Common myeloid progenitor, CD34-positive (primary cell): Measurements from ENCODE around the gene RNF123.

Source experiments
- CTCF ChIA-PET: fragments of 350-600 bp; sonication (Branson Sonifier 250); formaldehyde crosslinking; loops from one replicate; lab custom pipeline; 2021; ENCODE audit warnings: antibody characterized with exemption; lab: Charles Lee
- POLR2A ChIA-PET: fragments of 350-600 bp; sonication (Branson Sonifier 250); formaldehyde crosslinking; loops from one replicate; lab custom pipeline; 2021; ENCODE audit warnings: antibody characterized with exemption; lab: Charles Lee
- DNase-seq, 3 donors: peaks; one replicate each; pipeline versions ENCODE4 v3.0.0 to v3.0.0-alpha.2; 2013
- H3K27ac ChIP-seq, 2 experiments: 1 replicate in 1 of 2; 2 replicates in 1 of 2; pipeline ENCODE4 v1.7.0; 2013; ENCODE audit warnings: inconsistent platforms in 2 of 2, low read length in 2 of 2, mild to moderate bottlenecking in 2 of 2, low read depth in 1 of 2, moderate library complexity in 1 of 2; ENCODE audit not compliant: severe bottlenecking in 2 of 2, insufficient read depth in 1 of 2, poor library complexity in 1 of 2
- H3K27me3 ChIP-seq, 5 experiments: replicated peaks in 2 of 5; 1 replicate in 3 of 5; 2 replicates in 2 of 5; pipeline versions ENCODE4 v1.6.1 to v1.7.0; 2013; ENCODE audit warnings: low read length in 4 of 5, mild to moderate bottlenecking in 2 of 5, moderate library complexity in 2 of 5, inconsistent platforms in 1 of 5; ENCODE audit not compliant: insufficient read depth in 5 of 5, control insufficient read depth in 4 of 5
- H3K36me3 ChIP-seq, 4 experiments: 1 replicate in 2 of 4; 2 replicates in 2 of 4; pipeline versions ENCODE4 v1.6.1 to v1.7.0; 2013; ENCODE audit warnings: low read length in 3 of 4, control low read depth in 1 of 4, mild to moderate bottlenecking in 1 of 4; ENCODE audit not compliant: control insufficient read depth in 4 of 4, insufficient read depth in 4 of 4
- H3K4me1 ChIP-seq, 4 experiments: 1 replicate in 3 of 4; 2 replicates in 1 of 4; pipeline versions ENCODE4 v1.6.1 to v1.7.1; 2013; ENCODE audit warnings: low read length in 3 of 4, mild to moderate bottlenecking in 3 of 4, control low read depth in 1 of 4, inconsistent platforms in 1 of 4, moderate library complexity in 1 of 4; ENCODE audit not compliant: control insufficient read depth in 4 of 4, insufficient read depth in 4 of 4; ENCODE audit errors: control extremely low read depth in 1 of 4
- H3K4me3 ChIP-seq, 7 experiments: 1 replicate in 4 of 7; 2 replicates in 3 of 7; pipeline versions ENCODE4 v1.5.1 to v1.7.0; 2013; ENCODE audit warnings: mild to moderate bottlenecking in 7 of 7, low read length in 6 of 7, moderate library complexity in 6 of 7, inconsistent platforms in 2 of 7, low read depth in 2 of 7, control low read depth in 1 of 7; ENCODE audit not compliant: insufficient read depth in 4 of 7, control insufficient read depth in 1 of 7; ENCODE audit errors: extremely low read depth in 1 of 7
- H3K9me3 ChIP-seq, 5 experiments: 1 replicate in 4 of 5; 2 replicates in 1 of 5; pipeline versions ENCODE4 v1.6.1 to v1.7.1; 2013; ENCODE audit warnings: low read length in 4 of 5, mild to moderate bottlenecking in 2 of 5, inconsistent platforms in 1 of 5, low read depth in 1 of 5, moderate library complexity in 1 of 5; ENCODE audit not compliant: control insufficient read depth in 4 of 5, insufficient read depth in 2 of 5; ENCODE audit errors: control extremely low read depth in 1 of 5

RNF123 gene

DNA sequence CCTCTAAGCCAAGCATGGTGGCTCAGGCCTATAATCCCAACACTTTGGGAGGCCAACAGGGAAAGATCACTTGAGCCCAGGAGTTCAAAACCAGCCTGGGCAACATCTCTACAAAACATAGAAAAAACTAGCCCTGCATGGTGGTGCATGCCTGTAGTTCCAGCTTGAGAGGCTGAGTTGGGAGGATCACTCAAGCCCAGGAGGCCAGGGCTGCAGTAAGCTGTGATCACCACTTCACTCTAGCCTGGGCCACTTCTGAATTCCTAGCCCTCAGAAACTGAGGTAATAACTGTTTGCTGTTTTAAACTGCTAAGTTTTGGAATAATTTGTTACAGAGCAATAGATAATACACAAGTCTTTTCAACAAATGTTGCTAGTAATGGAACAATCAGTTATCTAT is 80.6 kb downstream of the RNF123 start:
- ChIA-PET POLR2A (no interaction called here), CTCF (interaction anchor here (1.0 kb wide), 1 partner anchor 69 kb away, joined by 3 read pairs; no protein-coding TSS in a partner anchor)
- H3K36me3 ChIP-seq, result peaks cover 4 to 17% (median 6%) of the 10 kb centered on the region in 4 experiments
- H3K4me3 ChIP-seq, result no peak overlapping the region
- no peaks in the 10 kb centered on the region for H3K9me3 ChIP-seq
- DNase-seq, result no peak
- peak overlapping the region in 1 of 2 experiments; percentile 9 for H3K27ac ChIP-seq
- no peaks in the 10 kb centered on the region for H3K4me1 ChIP-seq
- no peaks in the 10 kb centered on the region for H3K27me3 ChIP-seq
